H9 (cell line): ENCODE measurements around the gene DCAF6. TPM values are rescaled to one million over a fixed set of nuclear protein-coding genes. Genes with fewer than 3 reads are reported as not detected.

Experiments used
- DNase-seq: peaks from one replicate; pipeline ENCODE4 v3.0.0-alpha.2; 2017
- H2AFZ ChIP-seq: one replicate; pipeline ENCODE4 v1.6.1; 2013; ENCODE audit warnings: mild to moderate bottlenecking, low read length, control low read depth, moderate library complexity
- H2AK5ac ChIP-seq: 2 replicates; pipeline ENCODE4 v1.6.1; 2013; ENCODE audit warnings: low read length, control low read depth, mixed read lengths; ENCODE audit not compliant: insufficient read length
- H2BK120ac ChIP-seq: one replicate; pipeline ENCODE4 v1.6.1; 2013; ENCODE audit warnings: low read depth, mild to moderate bottlenecking, low read length, control low read depth, inconsistent platforms; ENCODE audit not compliant: poor library complexity, severe bottlenecking
- H2BK12ac ChIP-seq: 2 replicates; pipeline ENCODE4 v1.6.1; 2013; ENCODE audit warnings: low read length, control low read depth, mixed read lengths, low read depth; ENCODE audit not compliant: insufficient read length
- H2BK15ac ChIP-seq: 2 replicates; pipeline ENCODE4 v1.6.1; 2013; ENCODE audit warnings: low read depth, low read length, control low read depth
- H2BK20ac ChIP-seq: one replicate; pipeline ENCODE4 v1.6.1; 2013; ENCODE audit warnings: low read depth, mild to moderate bottlenecking, low read length, control low read depth, inconsistent platforms; ENCODE audit not compliant: poor library complexity, severe bottlenecking
- H2BK5ac ChIP-seq: 2 replicates; pipeline ENCODE4 v1.6.1; 2013; ENCODE audit warnings: low read length, control low read depth, mixed read lengths; ENCODE audit not compliant: insufficient read length
- H3K14ac ChIP-seq: 2 replicates; pipeline ENCODE4 v1.6.1; 2013; ENCODE audit warnings: low read length, control low read depth; ENCODE audit not compliant: insufficient read depth
- H3K18ac ChIP-seq: 2 replicates; pipeline ENCODE4 v1.6.1; 2013; ENCODE audit warnings: low read depth, mild to moderate bottlenecking, mixed read lengths, low read length, control low read depth; ENCODE audit not compliant: insufficient read length
- H3K23ac ChIP-seq: 2 replicates; pipeline ENCODE4 v1.6.1; 2013; ENCODE audit warnings: low read length, control low read depth, mixed read lengths, low read depth; ENCODE audit not compliant: insufficient read length
- H3K23me2 ChIP-seq: 2 replicates; pipeline ENCODE4 v1.6.1; 2013; ENCODE audit warnings: low read depth, mild to moderate bottlenecking, mixed read lengths, low read length, control low read depth; ENCODE audit not compliant: insufficient read length, poor library complexity, severe bottlenecking
- H3K27ac ChIP-seq: 2 replicates; pipeline ENCODE4 v1.5.1; 2013; ENCODE audit warnings: low read length, control low read depth, mixed read lengths, low read depth; ENCODE audit not compliant: insufficient read length
- H3K27me3 ChIP-seq: 2 replicates; pipeline ENCODE4 v1.6.1; 2013; ENCODE audit warnings: low read length, control low read depth, inconsistent platforms; ENCODE audit not compliant: insufficient read depth
- H3K4ac ChIP-seq: 2 replicates; pipeline ENCODE4 v1.6.1; 2013; ENCODE audit warnings: low read depth, mild to moderate bottlenecking, control low read depth, inconsistent platforms, low read length, moderate library complexity
- H3K4me1 ChIP-seq: 2 replicates; pipeline ENCODE4 v1.6.1; 2013; ENCODE audit warnings: low read length, control low read depth, inconsistent platforms; ENCODE audit not compliant: insufficient read depth
- H3K4me2 ChIP-seq: 2 replicates; pipeline ENCODE4 v1.6.1; 2013; ENCODE audit warnings: low read length, control low read depth, mixed read lengths; ENCODE audit not compliant: insufficient read length, insufficient read depth
- H3K56ac ChIP-seq: 2 replicates; pipeline ENCODE4 v1.6.1; 2013; ENCODE audit warnings: low read depth, mild to moderate bottlenecking, mixed read lengths, low read length, control low read depth; ENCODE audit not compliant: insufficient read length
- H3K79me1 ChIP-seq: 2 replicates; pipeline ENCODE4 v1.6.1; 2013; ENCODE audit warnings: low read depth, mild to moderate bottlenecking, moderate library complexity, low read length, control low read depth, inconsistent platforms; ENCODE audit not compliant: insufficient read depth, poor library complexity, severe bottlenecking
- H3K79me2 ChIP-seq: 2 replicates; pipeline ENCODE4 v1.6.1; 2013; ENCODE audit warnings: low read length, control low read depth, inconsistent platforms; ENCODE audit not compliant: insufficient read depth
- H3K9ac ChIP-seq: 2 replicates; pipeline ENCODE4 v1.6.1; 2013; ENCODE audit warnings: low read length, control low read depth, mixed read lengths; ENCODE audit not compliant: insufficient read length; ENCODE audit errors: extremely low read depth
- H3K9me3 ChIP-seq: one replicate; pipeline ENCODE4 v1.6.1; 2013; ENCODE audit warnings: low read depth, low read length, inconsistent platforms; ENCODE audit not compliant: control insufficient read depth
- H3T11ph ChIP-seq: one replicate; pipeline ENCODE4 v1.6.1; 2013; ENCODE audit warnings: mild to moderate bottlenecking, low read length, control low read depth, inconsistent platforms
- H4K20me1 ChIP-seq: one replicate; pipeline ENCODE4 v1.6.1; 2013; ENCODE audit not compliant: control insufficient read depth, insufficient read length, insufficient read depth
- H4K5ac ChIP-seq: 2 replicates; pipeline ENCODE4 v1.6.1; 2013; ENCODE audit warnings: low read depth, mild to moderate bottlenecking, mixed read lengths, low read length, control low read depth; ENCODE audit not compliant: insufficient read length
- H4K8ac ChIP-seq: replicated peaks from 2 replicates; pipeline ENCODE4 v1.6.1; 2013; ENCODE audit warnings: low read length, control low read depth, mixed read lengths, low read depth; ENCODE audit not compliant: insufficient read length
- H4K91ac ChIP-seq: 2 replicates; pipeline ENCODE4 v1.6.1; 2013; ENCODE audit warnings: low read depth, mild to moderate bottlenecking, moderate library complexity, mixed read lengths, low read length, control low read depth; ENCODE audit not compliant: insufficient read length
- H3K27ac Mint-ChIP-seq, 3 experiments: 2 replicates in 2 of 3; 3 replicates in 1 of 3; pipeline ENCODE4 v1.8.0; 2020 to 2021; ENCODE audit warnings: mixed read lengths in 3 of 3, mild to moderate bottlenecking in 1 of 3, moderate library complexity in 1 of 3
- H3K27me3 Mint-ChIP-seq: 2 replicates; pipeline ENCODE4 v1.8.0; 2021; ENCODE audit warnings: low read depth, mild to moderate bottlenecking, moderate library complexity, mixed read lengths
- H3K36me3 Mint-ChIP-seq, 3 experiments: 2 replicates in 2 of 3; 3 replicates in 1 of 3; pipeline ENCODE4 v1.8.0; 2020 to 2021; ENCODE audit warnings: low read depth in 3 of 3, mixed read lengths in 3 of 3; ENCODE audit not compliant: insufficient read depth in 1 of 3
- H3K4me1 Mint-ChIP-seq, 2 experiments: 2 replicates each; pipeline ENCODE4 v1.8.0; 2020; ENCODE audit warnings: mixed read lengths in 2 of 2
- H3K4me3 Mint-ChIP-seq, 2 experiments: 2 replicates in 1 of 2; 3 replicates in 1 of 2; pipeline ENCODE4 v1.8.0; 2020 to 2021; ENCODE audit warnings: mild to moderate bottlenecking in 2 of 2, mixed read lengths in 2 of 2, moderate library complexity in 1 of 2
- H3K9me3 Mint-ChIP-seq, 2 experiments: 2 replicates in 1 of 2; 3 replicates in 1 of 2; pipeline ENCODE4 v1.8.0; 2020; ENCODE audit warnings: mild to moderate bottlenecking in 2 of 2, mixed read lengths in 2 of 2, moderate library complexity in 1 of 2
- whole genome bisulfite sequencing: extraction: QIAGEN DNeasy Blood & Tissue Kit; methylation state at CpG from one replicate; pipeline ENCODE4 v1.1.7; 2013; ENCODE audit warnings: missing lambda C conversion rate, low lambda C conversion rate, mixed read lengths; ENCODE audit not compliant: insufficient read length; ENCODE audit errors: extremely low coverage; 5-methylcytosine and 5-hydroxymethylcytosine counted together
- total RNA-seq: library from RNA; stranded (reverse); gene quantifications from 2 replicates; pipeline ENCODE4 v1.2.1, GENCODE V29; 2021
- TF ChIP-seq, protein P1 (sequence below): fragments of 200-600 bp; sonication (generic); conservative IDR thresholded peaks from 3 replicates; pipeline ENCODE4 v1.8.0; 2021; ENCODE audit warnings: antibody characterized with exemption, mild to moderate bottlenecking

Gene DCAF6
- total RNA-seq, 1 experiment from 2014 or later: 16.0 TPM

DNA sequence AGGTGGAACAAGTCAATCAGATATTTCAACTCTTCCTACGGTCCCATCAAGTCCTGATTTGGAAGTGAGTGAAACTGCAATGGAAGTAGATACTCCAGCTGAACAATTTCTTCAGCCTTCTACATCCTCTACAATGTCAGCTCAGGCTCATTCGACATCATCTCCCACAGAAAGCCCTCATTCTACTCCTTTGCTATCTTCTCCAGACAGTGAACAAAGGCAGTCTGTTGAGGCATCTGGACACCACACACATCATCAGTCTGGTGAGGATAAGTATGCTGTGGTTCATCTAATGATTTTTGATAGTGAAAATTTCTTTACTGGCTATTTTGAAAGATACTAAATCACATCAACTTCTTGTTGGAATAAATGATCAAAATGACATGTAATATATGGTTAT is 68.0 kb downstream of the DCAF6 start:
- H3K79me1 ChIP-seq: no peaks in the 10 kb centered on the region
- no peak overlapping the region for H3T11ph ChIP-seq
- no peak overlapping the region for H3K56ac ChIP-seq
- no peak overlapping the region for H2BK15ac ChIP-seq
- H3K4me3 Mint-ChIP-seq: no peak overlapping the region
- no peak overlapping the region for H2AFZ ChIP-seq
- no peak overlapping the region for H3K27ac ChIP-seq
- no peak overlapping the region for H3K27ac Mint-ChIP-seq
- no peak overlapping the region for H3K23ac ChIP-seq
- H2BK120ac ChIP-seq: no peak overlapping the region
- H2AK5ac ChIP-seq: no peak overlapping the region
- no CpG with 5 or more reads among the region's 2 CpGs for WGBS
- no peaks in the 10 kb centered on the region for H3K23me2 ChIP-seq
- no peaks in the 10 kb centered on the region for H4K20me1 ChIP-seq
- H3K4me1 Mint-ChIP-seq: peaks cover 2 to 5% of the 10 kb centered on the region in 2 experiments; a peak in 1 of 4 replicates
- no peaks in the 10 kb centered on the region for H3K4me1 ChIP-seq
- H3K9me3 ChIP-seq: no peaks in the 10 kb centered on the region
- TF ChIP-seq, protein P1, sequence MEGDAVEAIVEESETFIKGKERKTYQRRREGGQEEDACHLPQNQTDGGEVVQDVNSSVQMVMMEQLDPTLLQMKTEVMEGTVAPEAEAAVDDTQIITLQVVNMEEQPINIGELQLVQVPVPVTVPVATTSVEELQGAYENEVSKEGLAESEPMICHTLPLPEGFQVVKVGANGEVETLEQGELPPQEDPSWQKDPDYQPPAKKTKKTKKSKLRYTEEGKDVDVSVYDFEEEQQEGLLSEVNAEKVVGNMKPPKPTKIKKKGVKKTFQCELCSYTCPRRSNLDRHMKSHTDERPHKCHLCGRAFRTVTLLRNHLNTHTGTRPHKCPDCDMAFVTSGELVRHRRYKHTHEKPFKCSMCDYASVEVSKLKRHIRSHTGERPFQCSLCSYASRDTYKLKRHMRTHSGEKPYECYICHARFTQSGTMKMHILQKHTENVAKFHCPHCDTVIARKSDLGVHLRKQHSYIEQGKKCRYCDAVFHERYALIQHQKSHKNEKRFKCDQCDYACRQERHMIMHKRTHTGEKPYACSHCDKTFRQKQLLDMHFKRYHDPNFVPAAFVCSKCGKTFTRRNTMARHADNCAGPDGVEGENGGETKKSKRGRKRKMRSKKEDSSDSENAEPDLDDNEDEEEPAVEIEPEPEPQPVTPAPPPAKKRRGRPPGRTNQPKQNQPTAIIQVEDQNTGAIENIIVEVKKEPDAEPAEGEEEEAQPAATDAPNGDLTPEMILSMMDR: no peak
- no peak overlapping the region for H3K4me2 ChIP-seq
- H3K9me3 Mint-ChIP-seq: no peaks in the 10 kb centered on the region
- H4K91ac ChIP-seq: no peak overlapping the region
- H4K5ac ChIP-seq: no peak overlapping the region
- no peak overlapping the region for H3K9ac ChIP-seq
- H3K79me2 ChIP-seq: no peaks in the 10 kb centered on the region
- H2BK5ac ChIP-seq: no peak overlapping the region
- H2BK20ac ChIP-seq: no peak overlapping the region
- H3K27me3 ChIP-seq: no peaks in the 10 kb centered on the region
- H2BK12ac ChIP-seq: no peak overlapping the region
- H3K18ac ChIP-seq: no peak overlapping the region
- no peak for DNase-seq
- H3K36me3 Mint-ChIP-seq: peaks cover 1 to 25% (median 20%) of the 10 kb centered on the region in 3 experiments; a peak in 5 of 7 replicates
- H3K14ac ChIP-seq: no peak overlapping the region
- H3K27me3 Mint-ChIP-seq: no peaks in the 10 kb centered on the region
- H4K8ac ChIP-seq: no peak overlapping the region
- no peak overlapping the region for H3K4ac ChIP-seq
